ENCODE data around the gene TAP1.
A peak's percentile ranks its signal among the peaks of the same experiment; 100 is the strongest.

The TAP1 gene

GRCh38 chr6:32847004-32847403 lies 6.5 kb downstream of the TAP1 start:
- DNase-seq (ENCODE audit: low spot score), result no peak
- TF ChIP-seq CTCF (IDR thresholded peaks at IDR 0.05; ENCODE audit: borderline replicate concordance, control extremely low read depth, extremely low read depth, insufficient read depth, missing control alignments), result no peak
- in situ Hi-C loops (cut with MboI; ENCODE audit: low sequenced_read_pairs, unreplicated experiment), result no loop called here

- peak; percentile 56 for DNase-seq (ENCODE audit: low spot score)
- in situ Hi-C loops (cut with MboI; ENCODE audit: low sequenced_read_pairs, unreplicated experiment), result no loop called here
- no peak for TF ChIP-seq CTCF (IDR thresholded peaks at IDR 0.05; ENCODE audit: borderline replicate concordance, control extremely low read depth, extremely low read depth, insufficient read depth, missing control alignments)
Measured at GRCh38 chr6:32845384-32845884, 8.1 kb downstream of the TAP1 start.

GRCh38 chr6:32844839-32845383 lies 8.6 kb downstream of the TAP1 start:
- no peak for DNase-seq (ENCODE audit: low spot score)
- no peak for TF ChIP-seq CTCF (IDR thresholded peaks at IDR 0.05; ENCODE audit: borderline replicate concordance, control extremely low read depth, extremely low read depth, insufficient read depth, missing control alignments)
- in situ Hi-C loops (cut with MboI; ENCODE audit: low sequenced_read_pairs, unreplicated experiment), result no loop called here

DNA sequence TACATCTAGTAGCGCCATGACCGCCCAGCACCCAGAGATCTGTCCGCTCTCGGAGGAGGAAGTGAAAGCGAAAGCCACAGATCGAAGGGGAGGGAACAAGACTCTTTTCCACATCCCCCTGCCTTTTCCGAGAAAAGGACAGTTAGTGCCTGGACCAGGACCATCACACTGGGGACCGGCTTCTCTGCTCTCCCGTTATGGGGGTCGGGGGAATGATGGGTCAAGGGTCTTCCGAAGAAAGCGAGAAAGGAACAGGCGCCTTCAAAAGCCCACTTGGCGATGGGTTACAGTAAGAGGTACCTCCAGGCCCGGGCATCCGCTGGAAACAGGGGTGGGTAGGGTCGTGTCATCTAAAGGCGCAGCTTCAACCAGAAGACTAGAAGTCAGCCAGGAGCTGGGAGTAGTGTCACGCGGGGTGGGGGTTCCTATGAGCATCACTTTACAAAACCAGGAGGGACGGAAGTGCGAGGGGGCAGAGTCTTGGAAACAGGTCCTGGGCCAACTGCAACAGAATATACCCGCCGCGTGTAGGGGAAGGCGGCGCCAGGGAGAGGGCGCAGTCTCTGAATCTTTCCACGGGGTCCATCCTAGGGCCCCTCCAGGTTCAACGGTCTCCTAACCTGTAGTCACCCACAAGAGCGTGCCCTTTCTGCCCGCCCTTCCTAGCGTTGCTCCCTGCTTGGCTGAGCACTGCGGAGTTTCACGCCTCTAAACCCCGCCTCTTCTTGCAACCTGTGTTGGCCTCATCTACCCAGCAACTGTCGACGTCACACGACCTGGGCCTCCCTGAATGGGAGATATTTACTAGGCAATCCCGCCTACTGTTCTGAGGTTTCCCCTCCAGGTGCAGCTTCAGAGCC lies 9.3 kb downstream of the TAP1 start, which contains the start of gene PSMB8:
Gene PSMB8 (minus strand): TSS at position 69 of the 860 bp plus-strand sequence. CDS start 51 bp downstream, at position 18.
- in situ Hi-C loops (cut with MboI; ENCODE audit: low sequenced_read_pairs, unreplicated experiment), result no loop called here
- DNase-seq (ENCODE audit: low spot score), result peak; percentile 94
- TF ChIP-seq CTCF (IDR thresholded peaks at IDR 0.05; ENCODE audit: borderline replicate concordance, control extremely low read depth, extremely low read depth, insufficient read depth, missing control alignments), result no peak

DNA sequence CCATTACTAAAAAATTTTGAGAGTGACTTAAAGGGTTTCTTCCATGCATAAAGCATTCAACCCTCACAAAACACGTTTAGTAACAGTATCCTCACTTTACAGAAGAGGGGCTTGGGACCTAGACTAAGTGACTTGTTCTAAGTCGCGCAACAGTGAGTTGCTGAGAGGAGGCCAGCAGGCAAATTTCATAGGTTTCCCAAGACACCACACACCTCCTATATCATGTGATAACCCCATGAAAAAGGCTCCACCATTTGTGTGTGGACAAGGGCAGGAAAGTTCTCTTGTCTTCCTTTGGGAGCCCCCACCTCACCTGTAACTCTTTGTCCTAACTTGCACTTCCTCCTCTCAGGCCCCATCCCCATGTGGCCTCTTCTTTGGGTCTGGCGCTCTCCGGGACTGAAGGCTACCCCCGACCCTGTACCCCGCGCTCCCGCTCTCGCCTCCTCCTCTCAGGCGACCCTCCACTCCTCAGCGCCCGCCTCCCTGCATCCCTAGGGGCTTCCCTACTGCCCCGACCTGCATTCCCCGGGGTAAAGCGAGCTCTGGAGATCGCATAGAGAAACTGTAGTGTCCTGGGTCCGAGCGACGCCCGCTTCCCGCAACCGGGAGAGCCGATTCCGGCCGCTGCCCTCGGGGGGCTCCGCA lies 10.0 kb downstream of the TAP1 start:
- in situ Hi-C loops (cut with MboI; ENCODE audit: low sequenced_read_pairs, unreplicated experiment), result no loop called here
- DNase-seq (ENCODE audit: low spot score), result no peak
- no peak for TF ChIP-seq CTCF (IDR thresholded peaks at IDR 0.05; ENCODE audit: borderline replicate concordance, control extremely low read depth, extremely low read depth, insufficient read depth, missing control alignments)

- no peak for DNase-seq (ENCODE audit: low spot score)
- TF ChIP-seq CTCF (IDR thresholded peaks at IDR 0.05; ENCODE audit: borderline replicate concordance, control extremely low read depth, extremely low read depth, insufficient read depth, missing control alignments), result no peak
- in situ Hi-C loops (cut with MboI; ENCODE audit: low sequenced_read_pairs, unreplicated experiment), result no loop called here
Measured at GRCh38 chr6:32842690-32843089, 10.8 kb downstream of the TAP1 start.

All from GM13976 (cell line).